GM23338 (cell line): ENCODE measurements around the gene CPSF4.
"Not testable (repeated sequence)": the region's sequence is repeated elsewhere in the genome, so short reads cannot be mapped to it uniquely, and the experiment has no call there.

ENCODE experiments used
- CREB1 ChIP-seq: fragments of 250-450 bp; sonication (Bioruptor Pico); IDR thresholded peaks from 2 replicates; pipeline ENCODE4 v1.5.0; 2020; ENCODE audit warnings: low read depth, mild to moderate bottlenecking, moderate library complexity
- EZH2 ChIP-seq: fragments of 200-600 bp; sonication (generic); IDR thresholded peaks from one replicate; pipeline ENCODE4 v1.8.0; 2017; ENCODE audit warnings: antibody characterized with exemption, mild to moderate bottlenecking, low read depth; ENCODE audit not compliant: unreplicated experiment
- EZH2phosphoT487 ChIP-seq: fragments of 200-600 bp; sonication (generic); IDR thresholded peaks from one replicate; pipeline ENCODE4 v1.8.1; 2018; ENCODE audit warnings: antibody characterized with exemption; ENCODE audit not compliant: unreplicated experiment
- JUNB ChIP-seq: IDR thresholded peaks from one replicate; pipeline ENCODE4 v1.6.1; 2016; ENCODE audit warnings: antibody characterized with exemption; ENCODE audit not compliant: unreplicated experiment
- POLR2AphosphoS5 ChIP-seq: IDR thresholded peaks from 2 replicates; pipeline ENCODE4 v1.6.1; 2016; ENCODE audit warnings: antibody characterized with exemption, low read depth
- TF ChIP-seq, protein P1 (sequence below), 2 experiments: fragments of 200-600 bp in 1 of 2; sonication (generic) in 1 of 2; conservative IDR thresholded peaks; 2 replicates each; pipeline versions ENCODE4 v1.5.1 to v1.6.1; 2016 to 2017; ENCODE audit warnings: antibody characterized with exemption in 2 of 2, low read depth in 2 of 2, mild to moderate bottlenecking in 2 of 2, moderate library complexity in 1 of 2
- TF ChIP-seq, protein P2 (sequence below): IDR thresholded peaks from one replicate; pipeline ENCODE4 v1.6.1; 2018; ENCODE audit warnings: antibody characterized with exemption; ENCODE audit not compliant: unreplicated experiment

DNA sequence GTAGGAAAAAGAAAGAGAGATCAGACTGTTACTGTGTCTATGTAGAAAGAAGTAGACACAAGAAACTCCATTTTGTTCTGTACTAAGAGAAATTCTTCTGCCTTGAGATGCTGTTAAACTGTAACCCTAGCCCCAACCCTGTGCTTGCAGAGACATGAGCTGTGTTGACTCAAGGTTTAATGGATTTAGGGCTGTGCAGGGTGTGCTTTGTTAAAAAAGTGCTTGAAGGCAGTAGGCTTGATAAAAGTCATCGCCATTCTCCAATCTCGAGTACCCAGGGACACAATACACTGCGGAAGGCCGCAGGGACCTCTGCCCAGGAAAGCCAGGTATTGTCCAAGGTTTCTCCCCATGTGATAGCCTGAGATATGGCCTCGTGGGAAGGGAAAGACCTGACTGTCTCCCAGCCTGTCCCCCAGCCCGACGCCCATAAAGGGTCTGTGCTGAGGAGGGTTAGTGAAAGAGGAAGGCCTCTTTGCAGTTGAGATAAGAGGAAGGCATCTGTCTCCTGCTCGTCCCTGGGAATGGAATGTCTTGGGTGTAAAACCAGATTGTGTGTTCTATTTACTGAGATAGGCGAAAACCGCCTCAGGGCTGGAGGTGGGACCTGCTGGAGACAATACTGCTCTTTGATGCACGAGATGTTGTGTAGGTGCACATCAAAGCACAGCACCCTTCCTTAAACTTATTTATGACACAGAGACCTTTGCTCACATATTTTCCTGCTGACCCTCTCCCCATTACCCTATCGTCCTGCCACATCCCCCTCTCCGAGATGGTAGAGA is 6.8 kb upstream of the CPSF4 start:
- TF ChIP-seq POLR2AphosphoS5; EZH2phosphoT487; EZH2; CREB1 (CRISPR knock-in tag); JUNB: not testable (repeated sequence)
- TF ChIP-seq, protein P1, sequence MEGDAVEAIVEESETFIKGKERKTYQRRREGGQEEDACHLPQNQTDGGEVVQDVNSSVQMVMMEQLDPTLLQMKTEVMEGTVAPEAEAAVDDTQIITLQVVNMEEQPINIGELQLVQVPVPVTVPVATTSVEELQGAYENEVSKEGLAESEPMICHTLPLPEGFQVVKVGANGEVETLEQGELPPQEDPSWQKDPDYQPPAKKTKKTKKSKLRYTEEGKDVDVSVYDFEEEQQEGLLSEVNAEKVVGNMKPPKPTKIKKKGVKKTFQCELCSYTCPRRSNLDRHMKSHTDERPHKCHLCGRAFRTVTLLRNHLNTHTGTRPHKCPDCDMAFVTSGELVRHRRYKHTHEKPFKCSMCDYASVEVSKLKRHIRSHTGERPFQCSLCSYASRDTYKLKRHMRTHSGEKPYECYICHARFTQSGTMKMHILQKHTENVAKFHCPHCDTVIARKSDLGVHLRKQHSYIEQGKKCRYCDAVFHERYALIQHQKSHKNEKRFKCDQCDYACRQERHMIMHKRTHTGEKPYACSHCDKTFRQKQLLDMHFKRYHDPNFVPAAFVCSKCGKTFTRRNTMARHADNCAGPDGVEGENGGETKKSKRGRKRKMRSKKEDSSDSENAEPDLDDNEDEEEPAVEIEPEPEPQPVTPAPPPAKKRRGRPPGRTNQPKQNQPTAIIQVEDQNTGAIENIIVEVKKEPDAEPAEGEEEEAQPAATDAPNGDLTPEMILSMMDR (conservative IDR thresholded peaks at IDR 0.05; ENCODE audit: low read depth in 2 of 2): not testable (repeated sequence)
- TF ChIP-seq, protein P2, sequence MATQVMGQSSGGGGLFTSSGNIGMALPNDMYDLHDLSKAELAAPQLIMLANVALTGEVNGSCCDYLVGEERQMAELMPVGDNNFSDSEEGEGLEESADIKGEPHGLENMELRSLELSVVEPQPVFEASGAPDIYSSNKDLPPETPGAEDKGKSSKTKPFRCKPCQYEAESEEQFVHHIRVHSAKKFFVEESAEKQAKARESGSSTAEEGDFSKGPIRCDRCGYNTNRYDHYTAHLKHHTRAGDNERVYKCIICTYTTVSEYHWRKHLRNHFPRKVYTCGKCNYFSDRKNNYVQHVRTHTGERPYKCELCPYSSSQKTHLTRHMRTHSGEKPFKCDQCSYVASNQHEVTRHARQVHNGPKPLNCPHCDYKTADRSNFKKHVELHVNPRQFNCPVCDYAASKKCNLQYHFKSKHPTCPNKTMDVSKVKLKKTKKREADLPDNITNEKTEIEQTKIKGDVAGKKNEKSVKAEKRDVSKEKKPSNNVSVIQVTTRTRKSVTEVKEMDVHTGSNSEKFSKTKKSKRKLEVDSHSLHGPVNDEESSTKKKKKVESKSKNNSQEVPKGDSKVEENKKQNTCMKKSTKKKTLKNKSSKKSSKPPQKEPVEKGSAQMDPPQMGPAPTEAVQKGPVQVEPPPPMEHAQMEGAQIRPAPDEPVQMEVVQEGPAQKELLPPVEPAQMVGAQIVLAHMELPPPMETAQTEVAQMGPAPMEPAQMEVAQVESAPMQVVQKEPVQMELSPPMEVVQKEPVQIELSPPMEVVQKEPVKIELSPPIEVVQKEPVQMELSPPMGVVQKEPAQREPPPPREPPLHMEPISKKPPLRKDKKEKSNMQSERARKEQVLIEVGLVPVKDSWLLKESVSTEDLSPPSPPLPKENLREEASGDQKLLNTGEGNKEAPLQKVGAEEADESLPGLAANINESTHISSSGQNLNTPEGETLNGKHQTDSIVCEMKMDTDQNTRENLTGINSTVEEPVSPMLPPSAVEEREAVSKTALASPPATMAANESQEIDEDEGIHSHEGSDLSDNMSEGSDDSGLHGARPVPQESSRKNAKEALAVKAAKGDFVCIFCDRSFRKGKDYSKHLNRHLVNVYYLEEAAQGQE: not testable (repeated sequence)
